GM19193 (cell line): Measurements from ENCODE around the gene PARP16.

Source experiments
- POLR2A ChIP-seq: IDR thresholded peaks from 4 replicates; pipeline ENCODE4 v1.6.1; 2011; ENCODE audit not compliant: insufficient read depth, insufficient read length; ENCODE audit errors: extremely low read depth

PARP16 gene

GRCh38 chr15:65264863-65265430 is 21.7 kb downstream of the PARP16 start:
- TF ChIP-seq POLR2A: no peak

GRCh38 chr15:65263313-65263712 is 23.4 kb downstream of the PARP16 start:
- no peak for TF ChIP-seq POLR2A

GRCh38 chr15:65260968-65261367 is 25.7 kb downstream of the PARP16 start:
- TF ChIP-seq POLR2A: no peak

GRCh38 chr15:65259367-65259797 is 27.3 kb downstream of the PARP16 start:
- no peak for TF ChIP-seq POLR2A

- TF ChIP-seq POLR2A: no peak
Observed at GRCh38 chr15:65258375-65259262, 28.1 kb downstream of the PARP16 start.

- no peak for TF ChIP-seq POLR2A
Observed at GRCh38 chr15:65255486-65256140, 31.1 kb downstream of the PARP16 start.

GRCh38 chr15:65254758-65255157 is 31.9 kb downstream of the PARP16 start:
- TF ChIP-seq POLR2A: no peak

GRCh38 chr15:65254356-65254755 is 32.3 kb downstream of the PARP16 start:
- TF ChIP-seq POLR2A: no peak

- no peak for TF ChIP-seq POLR2A
Observed at GRCh38 chr15:65249641-65250040, 37.0 kb downstream of the PARP16 start.

- TF ChIP-seq POLR2A: no peak
Observed at GRCh38 chr15:65248511-65249255, 38.0 kb downstream of the PARP16 start.

- TF ChIP-seq POLR2A: no peak
Observed at GRCh38 chr15:65246939-65247338, 39.7 kb downstream of the PARP16 start.

GRCh38 chr15:65246026-65246714 is 40.5 kb downstream of the PARP16 start:
- no peak for TF ChIP-seq POLR2A

- no peak for TF ChIP-seq POLR2A
Observed at GRCh38 chr15:65245096-65245856, 41.4 kb downstream of the PARP16 start.

- TF ChIP-seq POLR2A: no peak
Observed at GRCh38 chr15:65244638-65245037, 42.0 kb downstream of the PARP16 start.

- no peak for TF ChIP-seq POLR2A
Observed at GRCh38 chr15:65233696-65234095, 53.0 kb downstream of the PARP16 start.

GRCh38 chr15:65232520-65232919 is 54.2 kb downstream of the PARP16 start:
- TF ChIP-seq POLR2A: no peak
